ENCODE results near the gene HECTD4.

- TF ChIP-seq SUZ12 (IDR thresholded peaks at IDR 0.05; ENCODE audit: extremely low read depth, insufficient read depth, insufficient read length) (no peak), YY1 (IDR thresholded peaks at IDR 0.05; ENCODE audit: insufficient read depth, insufficient read length) (no peak)
These were observed 64.8 kb downstream of the HECTD4 start for GRCh38 chr12:112317481-112317880.

Data from NT2/D1 (cell line).